Activated gamma-delta T cell (primary cell): ENCODE measurements around the gene GPR22.

Experiments
- DNase-seq: peaks from one replicate; lab custom pipeline; 2025; lab: John Stamatoyannopoulos, UW
- total RNA-seq, 2 donors: gene quantifications; one replicate each; lab custom pipeline; 2026; lab: John Stamatoyannopoulos, UW

The GPR22 gene
- total RNA-seq: 0 reads per million in 2 donors

GRCh38 chr7:107469929-107470328 is at the start of gene GPR22:
Gene GPR22, plus strand, starts transcription at chr7:107470057. Its CDS starts 4,004 bp downstream, at chr7:107474061.
- DNase-seq: no peak

DNA sequence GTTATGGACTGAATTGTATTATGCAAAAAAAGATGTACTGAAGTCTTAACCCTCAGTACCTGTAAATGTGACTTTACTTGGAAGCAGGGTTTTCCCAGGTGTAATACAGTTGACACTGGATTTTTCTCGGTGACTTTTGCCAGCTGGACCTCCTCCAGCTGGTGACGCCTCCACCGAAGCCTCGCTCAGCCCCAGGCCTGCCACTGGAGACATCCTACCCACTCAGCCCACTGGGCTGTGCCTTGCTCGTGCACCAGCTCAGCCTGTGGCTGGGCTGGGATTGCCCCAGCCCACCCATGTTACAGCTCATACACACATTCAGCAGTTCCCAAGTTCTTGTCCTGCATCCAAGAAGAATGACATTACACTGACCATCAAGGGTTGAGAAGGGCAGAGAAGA is 42.4 kb upstream of the GPR22 start:
- DNase-seq: no peak

DNA sequence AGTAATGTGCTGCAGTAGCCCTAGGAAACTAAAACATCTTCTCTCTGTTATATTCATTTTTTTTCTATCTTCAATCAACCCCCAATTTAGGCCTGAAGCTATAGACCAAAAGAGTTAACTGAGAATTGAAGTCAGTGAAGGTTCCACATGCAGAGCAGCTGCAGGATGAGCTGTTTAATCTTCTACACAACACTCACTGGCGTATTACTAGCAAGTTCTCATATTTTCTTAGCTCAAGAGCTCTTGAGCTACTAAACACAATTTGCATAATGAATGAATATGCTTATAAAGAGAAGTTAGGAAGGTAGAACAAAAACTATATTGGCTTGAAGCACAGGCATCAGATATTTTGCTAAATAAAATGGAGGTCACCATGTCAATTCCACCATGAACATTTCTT is 41.2 kb upstream of the GPR22 start:
- no peak for DNase-seq

- DNase-seq: no peak
Measured at GRCh38 chr7:107430057-107430456, 39.8 kb upstream of the GPR22 start.

GRCh38 chr7:107432261-107432660 is 37.6 kb upstream of the GPR22 start:
- no peak for DNase-seq

- no peak for DNase-seq
Measured at GRCh38 chr7:107435749-107436148, 34.1 kb upstream of the GPR22 start.

- DNase-seq: no peak
Measured at GRCh38 chr7:107439025-107439424, 30.8 kb upstream of the GPR22 start.

GRCh38 chr7:107441581-107442422 is 28.1 kb upstream of the GPR22 start:
- DNase-seq: no peak

GRCh38 chr7:107442678-107443077 is 27.2 kb upstream of the GPR22 start:
- DNase-seq: no peak

DNA sequence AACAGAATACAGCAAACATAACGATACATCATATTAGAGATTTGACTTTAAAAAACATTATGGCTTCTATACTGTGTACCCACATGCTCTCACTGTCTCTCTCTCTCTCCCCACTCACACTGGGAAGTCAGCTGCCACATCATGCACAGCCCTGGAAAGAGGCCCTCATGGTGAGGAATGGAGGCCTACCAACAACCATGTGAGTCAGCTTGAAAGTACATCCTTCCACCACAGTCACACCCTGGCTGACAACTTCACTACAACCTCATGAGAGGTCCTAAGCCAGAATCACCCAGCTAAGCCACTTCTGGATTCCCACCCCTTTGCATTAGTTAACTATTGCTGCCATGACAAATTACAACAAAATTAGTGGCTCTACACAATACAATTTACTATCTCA is 23.3 kb upstream of the GPR22 start:
- no peak for DNase-seq

DNA sequence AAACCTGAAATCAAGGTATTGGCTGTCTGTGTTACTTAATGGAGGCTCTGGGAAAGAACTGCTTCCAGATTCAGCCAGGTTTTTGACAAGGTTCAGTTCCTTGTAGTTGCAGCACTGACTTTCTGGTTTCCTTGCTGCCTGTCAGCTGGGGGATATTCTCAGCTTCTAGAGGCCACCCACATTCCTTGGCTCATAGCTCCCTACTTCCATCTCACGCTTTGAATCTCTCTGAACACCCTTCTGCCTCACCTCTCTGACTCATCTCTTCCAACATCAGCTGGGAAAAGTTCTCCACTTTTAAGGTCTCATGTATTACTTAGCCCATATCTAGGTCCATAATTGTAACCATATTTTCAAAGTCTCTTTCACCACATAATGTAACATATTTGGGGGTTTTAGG is 22.9 kb upstream of the GPR22 start:
- DNase-seq: no peak

DNA sequence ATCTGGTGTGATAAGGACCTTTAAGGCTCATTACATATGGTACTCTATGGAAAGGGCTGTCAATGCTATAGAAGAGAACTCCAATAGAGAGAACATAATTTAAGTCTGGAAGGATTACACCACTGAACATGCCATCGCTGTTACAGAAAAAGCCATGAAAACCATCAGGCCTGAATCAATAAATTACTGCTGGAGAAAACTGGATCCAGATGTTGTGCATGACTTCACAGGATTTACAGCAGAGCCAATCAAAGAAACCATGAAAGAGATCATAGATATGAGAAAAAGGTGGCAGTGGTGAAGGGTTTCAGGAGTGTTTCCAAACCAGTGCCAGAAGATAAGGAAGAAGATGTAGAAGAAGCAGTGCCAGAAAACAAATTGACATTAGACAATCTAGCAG is 18.9 kb upstream of the GPR22 start:
- DNase-seq: no peak

DNA sequence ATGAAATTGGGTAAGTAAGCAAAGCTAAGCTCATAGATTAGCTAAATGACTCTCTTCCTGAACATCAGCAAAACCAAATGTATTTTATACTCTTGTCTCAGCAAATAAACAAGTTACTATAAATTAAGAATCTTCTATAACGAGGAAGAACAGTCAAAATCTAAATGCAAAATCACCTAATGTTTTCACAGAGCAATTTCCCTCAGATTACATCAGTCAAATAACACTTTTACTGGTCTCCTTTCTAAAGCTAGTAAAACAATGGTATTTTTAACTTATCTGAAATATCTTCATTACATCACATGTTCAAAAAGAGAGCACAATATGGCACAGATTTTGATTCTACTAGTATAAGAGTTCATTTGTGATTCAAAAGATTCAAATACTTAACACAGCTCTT is 16.5 kb upstream of the GPR22 start:
- DNase-seq: no peak

DNA sequence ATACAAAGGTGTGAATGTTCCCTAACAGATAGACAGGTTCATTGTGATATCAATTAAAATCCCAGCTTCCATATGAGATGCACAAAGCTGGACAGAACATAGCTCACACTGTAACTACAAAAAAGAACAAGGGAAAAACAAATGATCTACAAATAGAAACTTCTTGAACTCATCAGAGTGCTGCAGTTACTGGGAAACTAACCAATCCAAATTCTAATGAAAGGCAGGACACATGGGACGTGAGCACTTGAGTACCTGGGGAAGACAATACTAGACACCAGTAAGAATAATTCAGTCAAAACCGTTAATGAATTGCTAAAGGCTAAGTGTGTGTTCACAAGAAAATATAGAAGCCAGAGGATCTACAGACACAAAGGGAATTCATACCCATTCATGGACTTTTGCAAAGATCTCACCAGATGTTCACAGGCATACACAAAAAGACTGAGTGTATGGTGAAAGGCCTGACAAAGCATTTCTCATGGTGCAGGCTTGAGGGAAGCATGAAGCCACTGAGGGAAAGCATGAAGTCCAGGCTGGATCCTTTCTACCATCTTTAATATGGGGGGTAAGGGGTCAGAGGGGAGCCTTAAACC is 7.8 kb upstream of the GPR22 start:
- no peak for DNase-seq

GRCh38 chr7:107463139-107464078 is 6.4 kb upstream of the GPR22 start:
- DNase-seq: no peak

DNA sequence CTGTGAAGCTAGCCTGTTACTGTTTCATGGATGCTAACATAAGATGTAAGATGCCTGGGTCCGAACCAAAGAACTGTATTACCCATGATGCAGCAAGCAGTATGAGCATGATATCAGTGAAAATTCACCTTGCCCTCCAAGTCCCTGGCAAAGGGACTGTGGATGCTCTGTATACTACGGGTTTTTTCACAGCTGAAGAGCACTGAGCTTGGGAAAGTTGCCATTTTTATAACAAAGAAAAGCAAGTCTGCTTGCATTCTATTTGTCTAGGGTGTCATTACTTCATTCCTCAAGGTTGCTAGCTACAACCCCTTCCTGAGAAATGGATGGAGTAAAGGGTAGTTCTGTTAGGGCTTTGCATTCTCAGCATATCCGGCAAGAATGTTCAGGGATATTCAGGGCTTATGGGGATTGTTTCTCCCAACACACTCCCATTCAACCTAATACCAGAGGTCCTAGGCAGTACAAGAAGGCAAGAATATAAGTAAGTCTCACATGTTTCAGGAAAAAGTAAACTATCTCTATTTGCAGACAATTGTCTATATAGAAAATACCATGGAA is 5.1 kb upstream of the GPR22 start:
- no peak for DNase-seq

GRCh38 chr7:107467972-107468371 is 1.9 kb upstream of the GPR22 start:
- DNase-seq: no peak

DNA sequence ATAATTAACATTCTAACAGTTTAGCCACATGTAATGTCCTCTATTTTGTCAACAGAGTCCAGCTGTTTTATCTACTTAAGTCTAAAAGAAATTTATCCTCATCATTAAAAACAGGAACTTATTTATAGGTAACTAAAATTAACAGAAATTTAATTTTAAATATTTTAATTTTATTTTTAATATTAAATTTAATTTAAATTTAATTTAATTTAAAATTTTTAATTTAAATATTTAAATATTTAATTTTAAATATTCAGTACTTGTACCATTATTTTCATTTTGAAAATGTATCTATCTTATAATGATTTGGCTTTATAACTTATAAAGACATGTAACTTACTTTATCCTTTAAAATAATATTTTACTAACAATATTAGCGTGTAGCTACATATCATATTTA is 1.0 kb upstream of the GPR22 start:
- no peak for DNase-seq

GRCh38 chr7:107471292-107472070 is 1.6 kb downstream of the GPR22 start:
- DNase-seq: no peak

- DNase-seq: no peak
Measured at GRCh38 chr7:107472116-107472515, 2.3 kb downstream of the GPR22 start.

- no peak for DNase-seq
Measured at GRCh38 chr7:107474104-107474521, 4.3 kb downstream of the GPR22 start.
